Stimulated activated CD8-positive, alpha-beta memory T cell treated with anti-CD3 and anti-CD28 coated beads, Interleukin-7, amount 100 ng/mL, for 1 hour (primary cell): Measurements from ENCODE around the gene FKBP8.
"Not testable (repeated sequence)": the region's sequence is repeated elsewhere in the genome, so short reads cannot be mapped to it uniquely, and the experiment has no call there.

Source experiments
- DNase-seq, 2 donors: peaks; one replicate each; pipeline ENCODE4 v3.0.0-alpha.2; 2020; ENCODE audit warnings: low read depth in 2 of 2

Gene FKBP8

GRCh38 chr19:18542941-18543813 lies at the start of gene FKBP8:
Gene FKBP8 (minus strand): TSS chr19:18543573. CDS start chr19:18541970, 1,603 bp downstream.
- DNase-seq = peak; percentile 85 to 89

GRCh38 chr19:18592732-18593131 lies 49.4 kb upstream of the FKBP8 start:
- not testable (repeated sequence) for DNase-seq

GRCh38 chr19:18591735-18592385 lies 48.5 kb upstream of the FKBP8 start:
- no peak for DNase-seq

DNA sequence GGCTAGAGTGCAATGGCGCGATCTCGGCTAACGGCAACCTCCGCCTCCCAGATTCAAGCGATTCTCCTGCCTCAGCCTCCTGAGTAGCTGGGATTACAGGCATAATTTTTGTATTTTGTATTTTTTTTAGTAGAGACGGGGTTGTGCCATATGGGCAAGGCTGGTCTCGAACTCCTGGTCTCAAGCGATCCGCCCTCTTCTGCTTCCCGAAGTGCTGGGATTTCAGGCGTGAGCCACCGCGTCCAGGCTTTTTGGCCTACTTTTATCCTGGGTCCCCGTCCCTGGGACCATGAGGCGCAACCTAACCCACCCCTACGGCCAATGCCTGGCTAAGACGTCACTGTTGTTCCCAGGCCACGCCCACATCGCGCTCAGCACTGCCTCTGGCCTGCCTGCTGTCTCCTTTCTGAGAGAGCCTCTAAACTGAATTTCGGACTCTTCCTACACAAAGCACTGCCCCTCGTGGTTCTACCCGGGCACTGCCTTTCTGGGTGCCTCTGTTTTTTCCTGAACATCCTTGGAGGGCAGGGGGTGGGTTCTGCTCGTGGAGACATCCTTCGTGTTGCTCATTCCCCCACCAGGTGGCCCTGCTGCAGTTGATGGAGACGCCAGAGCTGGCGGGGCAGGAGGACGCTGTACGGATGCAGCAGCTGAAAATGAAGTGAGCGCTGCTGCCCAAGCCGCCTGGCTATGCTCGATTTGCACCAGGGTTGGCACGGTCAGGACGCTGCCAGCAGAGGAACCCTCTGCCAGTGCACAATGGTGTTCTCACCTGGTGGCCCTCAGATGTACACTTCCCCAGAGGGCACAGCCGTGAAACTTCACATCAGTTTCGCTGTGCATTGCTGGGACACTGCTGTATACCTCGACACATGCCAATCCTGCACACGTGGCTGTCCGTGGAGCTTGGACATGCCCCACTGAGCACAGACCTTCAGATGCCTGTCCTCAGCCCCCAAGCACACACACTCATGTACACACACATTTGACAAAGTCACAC lies 47.2 kb upstream of the FKBP8 start:
- no peak for DNase-seq

- peak; percentile 25 to 37 for DNase-seq
Observed at GRCh38 chr19:18589380-18590272, 46.3 kb upstream of the FKBP8 start.

- DNase-seq = peak; percentile 67 to 79
Observed at GRCh38 chr19:18588611-18589379, 45.4 kb upstream of the FKBP8 start, which contains the start of gene REX1BD. Gene REX1BD (plus strand): TSS chr19:18588798. CDS start chr19:18588802, 4 bp downstream.

DNA sequence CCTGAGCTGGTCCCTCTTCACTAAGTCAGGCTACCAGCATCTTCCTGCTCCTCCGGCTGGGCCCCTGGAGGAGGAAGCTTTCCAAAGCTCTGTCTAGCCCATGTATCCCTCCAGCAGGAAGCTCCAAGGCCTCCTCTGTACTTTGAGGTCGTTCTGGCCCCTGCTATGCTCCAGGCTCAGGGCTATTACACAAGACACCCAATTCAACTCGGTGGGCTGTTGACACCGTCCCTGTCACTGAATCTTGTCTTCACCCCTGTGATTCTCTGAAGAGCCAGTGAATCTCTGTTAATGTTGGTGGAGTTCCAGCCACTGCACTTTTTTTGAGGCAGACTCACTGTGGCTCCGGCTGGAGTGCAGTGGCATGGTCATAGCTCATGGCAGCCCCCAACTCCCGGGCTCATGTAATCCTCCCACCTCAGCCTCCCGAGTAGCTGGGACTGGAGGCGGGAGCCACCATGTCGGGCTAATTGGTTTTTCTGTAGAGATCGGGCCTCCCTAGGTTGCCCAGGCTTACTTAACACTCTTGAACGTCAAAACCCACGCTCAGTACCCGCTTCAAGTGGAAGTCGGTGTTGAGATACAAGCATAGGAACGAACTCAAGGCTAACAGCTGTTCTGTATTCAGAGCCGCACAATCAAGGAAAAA lies 44.7 kb upstream of the FKBP8 start:
- DNase-seq = no peak

DNA sequence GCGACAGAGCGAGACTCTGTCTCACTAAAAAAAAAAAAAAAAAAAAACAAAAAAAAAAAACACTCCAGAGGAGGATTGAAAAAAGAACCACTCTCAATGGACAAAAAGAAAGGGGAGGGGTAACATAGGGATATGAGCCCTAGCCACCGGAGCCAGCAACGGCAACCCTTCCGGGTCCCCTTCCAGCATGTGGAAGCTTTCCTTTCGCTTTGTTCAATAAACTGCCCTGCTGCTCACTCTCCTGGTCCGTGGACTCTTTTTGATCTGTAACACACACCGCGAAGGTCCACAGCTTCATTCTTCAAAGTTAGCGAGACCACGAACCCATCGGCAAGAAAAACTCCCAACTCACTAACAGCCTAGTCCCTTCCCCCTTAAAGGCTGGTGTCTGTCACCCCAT lies 44.2 kb upstream of the FKBP8 start:
- DNase-seq = no peak

- DNase-seq = no peak
Observed at GRCh38 chr19:18586306-18586705, 42.9 kb upstream of the FKBP8 start.

GRCh38 chr19:18580311-18580710 lies 36.9 kb upstream of the FKBP8 start:
- DNase-seq = no peak

- no peak for DNase-seq
Observed at GRCh38 chr19:18577365-18577914, 34.1 kb upstream of the FKBP8 start.

- DNase-seq = no peak
Observed at GRCh38 chr19:18576383-18576782, 33.0 kb upstream of the FKBP8 start.

- no peak for DNase-seq
Observed at GRCh38 chr19:18574691-18575291, 31.4 kb upstream of the FKBP8 start.

DNA sequence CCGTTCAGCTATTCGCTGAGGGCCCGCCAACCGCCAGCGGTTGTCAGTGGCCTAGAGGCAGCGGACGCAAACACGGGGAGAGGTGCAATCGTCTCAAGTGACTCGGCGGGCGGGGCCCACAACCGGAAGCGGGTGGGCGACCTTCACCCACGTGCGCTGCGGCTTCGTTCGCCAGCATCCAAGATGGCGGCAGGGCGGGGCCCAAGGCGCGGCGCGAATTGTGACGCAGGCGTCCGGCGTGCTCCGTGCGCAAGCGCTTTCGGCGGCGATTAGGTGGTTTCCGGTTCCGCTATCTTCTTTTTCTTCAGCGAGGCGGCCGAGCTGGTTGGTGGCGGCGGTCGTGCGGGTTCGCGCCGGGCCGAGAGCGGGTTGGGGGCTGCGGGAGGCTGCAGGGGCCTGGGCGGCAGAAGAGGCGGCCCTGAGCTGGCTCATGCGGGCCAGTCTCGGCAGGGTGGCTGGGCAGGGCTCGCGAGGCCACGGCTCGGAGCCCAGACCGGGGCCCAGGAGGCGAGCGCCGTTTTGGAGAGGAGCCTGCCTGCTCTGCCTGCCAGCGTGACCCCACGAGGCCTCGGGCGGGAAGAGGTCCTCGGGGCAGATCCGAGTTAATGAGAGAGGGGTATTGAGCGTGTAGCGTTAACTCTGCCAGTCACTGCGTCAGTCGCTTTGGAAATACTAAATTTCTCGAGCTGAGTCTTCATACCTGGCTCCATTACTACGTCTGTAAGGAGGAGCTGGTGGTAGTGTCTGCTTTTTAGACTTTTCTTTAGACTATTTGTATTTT lies 28.4 kb upstream of the FKBP8 start, which contains the start of gene UBA52:
Gene UBA52, plus strand, starts transcription at position 294 of the 781 bp plus-strand sequence. CDS start 1,444 bp downstream, outside the sequence.
- peak; percentile 99 for DNase-seq

DNA sequence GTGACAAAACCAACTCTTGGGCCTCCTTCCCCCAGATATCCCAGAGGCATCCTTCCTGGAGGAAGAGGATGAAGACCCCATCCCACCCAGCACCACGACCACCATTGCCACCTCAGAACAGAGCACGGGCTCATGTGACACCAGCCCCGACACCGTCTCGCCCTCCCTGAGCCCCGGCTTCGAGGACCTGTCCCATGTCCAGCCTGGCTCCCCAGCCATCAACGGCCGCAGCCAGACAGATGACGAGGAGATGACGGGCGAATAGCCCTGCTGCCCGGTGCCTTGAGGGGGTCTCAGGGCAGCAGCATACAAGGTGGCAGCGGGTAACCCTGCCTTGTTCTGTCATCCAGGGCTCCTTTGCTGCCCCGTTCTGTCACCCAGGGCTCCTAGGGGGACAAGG lies 25.0 kb upstream of the FKBP8 start:
- no peak for DNase-seq

DNA sequence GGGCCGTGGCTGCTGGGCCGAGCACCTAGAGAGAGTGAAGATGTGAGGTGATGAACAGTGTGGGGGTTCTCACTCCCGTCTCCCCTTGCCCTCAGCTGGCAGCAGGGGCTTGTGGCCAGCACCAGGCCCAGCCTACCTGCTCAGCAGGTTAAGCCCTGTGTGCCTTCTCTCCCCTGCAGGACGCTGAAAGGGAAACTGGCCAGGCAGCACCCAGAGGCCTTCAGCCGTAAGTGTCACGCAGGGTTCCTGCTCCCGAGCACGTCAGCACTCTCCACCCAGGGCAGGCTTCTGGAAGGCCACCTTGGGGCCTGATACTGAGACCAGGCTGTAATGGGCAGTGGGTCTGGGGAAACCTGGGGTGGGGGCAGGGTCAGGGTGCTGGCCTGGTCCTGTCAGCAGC lies 23.6 kb upstream of the FKBP8 start:
- no peak for DNase-seq

DNA sequence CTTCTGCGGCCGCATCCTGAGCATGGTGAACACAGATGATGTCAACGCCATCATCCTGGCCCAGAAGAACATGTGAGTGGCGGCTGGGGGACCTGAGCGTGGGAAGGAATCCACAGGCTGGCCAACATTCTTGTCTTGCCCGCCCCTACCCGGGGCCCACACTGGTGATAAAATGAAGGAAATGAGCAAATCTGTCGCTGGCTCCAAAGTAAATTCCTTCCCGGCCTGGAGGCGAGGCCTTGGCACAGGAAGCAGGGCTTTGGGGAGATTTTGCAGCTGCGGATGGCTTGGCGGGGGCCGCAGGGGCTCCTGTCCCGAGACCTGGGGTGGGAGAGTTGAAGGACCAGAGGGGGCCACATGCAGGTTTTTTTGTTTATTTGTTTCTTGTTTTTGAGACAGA lies 18.7 kb upstream of the FKBP8 start:
- no peak for DNase-seq

DNA sequence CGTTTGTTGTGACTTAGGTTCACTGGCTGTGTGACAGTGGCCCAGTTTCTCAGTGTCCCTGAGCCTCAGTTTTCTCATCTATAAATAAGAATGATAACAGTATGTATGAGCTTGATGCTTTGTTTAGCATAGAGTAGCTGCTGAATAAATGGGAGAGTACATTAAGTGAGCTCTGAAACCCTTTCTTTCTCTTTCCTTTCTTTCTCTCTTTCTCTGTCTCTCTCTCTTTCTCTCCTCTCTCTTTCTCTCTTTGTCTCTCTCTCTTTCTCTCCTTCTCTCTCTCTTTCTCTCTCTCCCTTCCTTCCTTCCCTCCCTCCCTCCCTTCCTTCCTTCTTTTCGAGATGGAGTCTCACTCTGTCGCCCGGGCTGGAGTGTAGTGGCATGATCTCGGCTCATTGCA lies 16.3 kb upstream of the FKBP8 start:
- no peak for DNase-seq
